ENCODE measurements around the gene STIMATE.

STIMATE gene

GRCh38 chr3:52893723-52894122 lies 3.6 kb downstream of the STIMATE start:
- DNase-seq (ENCODE audit: low spot score) = peak; percentile 10

- DNase-seq (ENCODE audit: low spot score) = peak; percentile 19
These were observed 4.6 kb downstream of the STIMATE start for GRCh38 chr3:52892625-52893311.

- DNase-seq (ENCODE audit: low spot score) = peak; percentile 14
These were observed 5.1 kb downstream of the STIMATE start for GRCh38 chr3:52892290-52892624.

- peak; percentile 72 for DNase-seq (ENCODE audit: low spot score)
These were observed 5.7 kb downstream of the STIMATE start for GRCh38 chr3:52891615-52892081.

- DNase-seq (ENCODE audit: low spot score) = no peak
These were observed 6.2 kb downstream of the STIMATE start for GRCh38 chr3:52891164-52891563.

- DNase-seq (ENCODE audit: low spot score) = no peak
These were observed 6.6 kb downstream of the STIMATE start for GRCh38 chr3:52890735-52891134.

- no peak for DNase-seq (ENCODE audit: low spot score)
These were observed 7.4 kb downstream of the STIMATE start for GRCh38 chr3:52889901-52890300.

- DNase-seq (ENCODE audit: low spot score) = no peak
These were observed 10.2 kb downstream of the STIMATE start for GRCh38 chr3:52887166-52887565.

GRCh38 chr3:52886049-52886730 lies 11.2 kb downstream of the STIMATE start:
- DNase-seq (ENCODE audit: low spot score) = no peak

- no peak for DNase-seq (ENCODE audit: low spot score)
These were observed 15.0 kb downstream of the STIMATE start for GRCh38 chr3:52882377-52882776.

GRCh38 chr3:52881871-52882270 lies 15.5 kb downstream of the STIMATE start:
- no peak for DNase-seq (ENCODE audit: low spot score)

- no peak for DNase-seq (ENCODE audit: low spot score)
These were observed 16.9 kb downstream of the STIMATE start for GRCh38 chr3:52880474-52880873.

- DNase-seq (ENCODE audit: low spot score) = no peak
These were observed 17.3 kb downstream of the STIMATE start for GRCh38 chr3:52880047-52880446.

GRCh38 chr3:52879581-52879980 lies 17.8 kb downstream of the STIMATE start:
- DNase-seq (ENCODE audit: low spot score) = no peak

- DNase-seq (ENCODE audit: low spot score) = no peak
These were observed 18.3 kb downstream of the STIMATE start for GRCh38 chr3:52879090-52879489.

- no peak for DNase-seq (ENCODE audit: low spot score)
These were observed 20.3 kb downstream of the STIMATE start for GRCh38 chr3:52877085-52877484.

- no peak for DNase-seq (ENCODE audit: low spot score)
These were observed 22.3 kb downstream of the STIMATE start for GRCh38 chr3:52874864-52875587.

- DNase-seq (ENCODE audit: low spot score) = no peak
These were observed 23.1 kb downstream of the STIMATE start for GRCh38 chr3:52874160-52874701.

GRCh38 chr3:52873433-52874159 lies 23.8 kb downstream of the STIMATE start:
- DNase-seq (ENCODE audit: low spot score) = no peak

- no peak for DNase-seq (ENCODE audit: low spot score)
These were observed 25.1 kb downstream of the STIMATE start for GRCh38 chr3:52872245-52872644.

GRCh38 chr3:52871761-52872160 lies 25.6 kb downstream of the STIMATE start:
- DNase-seq (ENCODE audit: low spot score) = no peak

- DNase-seq (ENCODE audit: low spot score) = no peak
These were observed 26.9 kb downstream of the STIMATE start for GRCh38 chr3:52870471-52870870.
